22Rv1 (cell line): ENCODE data around the gene KIAA1614.

ENCODE experiments used
- H3K27ac ChIP-seq: fragments of 450-650 bp; 2 replicates; pipeline ENCODE4 v1.5.1; 2017
- CTCF ChIP-seq: fragments of 450-650 bp; IDR thresholded peaks from 2 replicates; pipeline ENCODE4 v1.5.1; 2017; ENCODE audit warnings: mild to moderate bottlenecking
- ZFX ChIP-seq: fragments of 450-650 bp; IDR thresholded peaks from 2 replicates; pipeline ENCODE4 v1.6.1; 2017; ENCODE audit warnings: antibody characterized with exemption, borderline replicate concordance

Gene KIAA1614

GRCh38 chr1:180950321-180950720 is 37.6 kb downstream of the KIAA1614 start:
- TF ChIP-seq ZFX (no peak), CTCF (no peak)
- H3K27ac ChIP-seq, result no peak overlapping the region

- H3K27ac ChIP-seq, result no peak overlapping the region
- no peak for TF ChIP-seq CTCF
- no peak for TF ChIP-seq ZFX
Observed at GRCh38 chr1:180951186-180951745, 38.6 kb downstream of the KIAA1614 start.

- no peak for TF ChIP-seq CTCF
- no peak for TF ChIP-seq ZFX
- no peak overlapping the region for H3K27ac ChIP-seq
Observed at GRCh38 chr1:180951836-180952656, 39.3 kb downstream of the KIAA1614 start.

- H3K27ac ChIP-seq, result peak overlapping the region; percentile 62; the same call in 1 of the 2 replicates
- TF ChIP-seq ZFX, result no peak
Observed at GRCh38 chr1:180952657-180953013, 39.9 kb downstream of the KIAA1614 start.

GRCh38 chr1:180953291-180954004 is 40.8 kb downstream of the KIAA1614 start:
- peak overlapping the region; percentile 62 for H3K27ac ChIP-seq
- TF ChIP-seq CTCF, result peak; percentile 19; the same call in 1 of the 2 replicates
- TF ChIP-seq ZFX, result no peak

- TF ChIP-seq CTCF (no peak; the same call in 1 of the 2 replicates), ZFX (no peak)
- peak overlapping the region; percentile 62 for H3K27ac ChIP-seq
Observed at GRCh38 chr1:180954005-180954800, 41.5 kb downstream of the KIAA1614 start.

- no peak overlapping the region for H3K27ac ChIP-seq
- TF ChIP-seq CTCF (no peak), ZFX (no peak)
Observed at GRCh38 chr1:180954801-180955165, 42.1 kb downstream of the KIAA1614 start.
